H9 (cell line): Measurements from ENCODE around the gene IRX5. TPM values are rescaled to one million over a fixed set of nuclear protein-coding genes. Genes with fewer than 3 reads are reported as not detected.

Experiments
- DNase-seq: peaks from one replicate; pipeline ENCODE4 v3.0.0-alpha.2; 2017
- H2AFZ ChIP-seq: one replicate; pipeline ENCODE4 v1.6.1; 2013; ENCODE audit warnings: mild to moderate bottlenecking, low read length, control low read depth, moderate library complexity
- H2AK5ac ChIP-seq: 2 replicates; pipeline ENCODE4 v1.6.1; 2013; ENCODE audit warnings: low read length, control low read depth, mixed read lengths; ENCODE audit not compliant: insufficient read length
- H2BK120ac ChIP-seq: one replicate; pipeline ENCODE4 v1.6.1; 2013; ENCODE audit warnings: low read depth, mild to moderate bottlenecking, low read length, control low read depth, inconsistent platforms; ENCODE audit not compliant: poor library complexity, severe bottlenecking
- H2BK12ac ChIP-seq: 2 replicates; pipeline ENCODE4 v1.6.1; 2013; ENCODE audit warnings: low read length, control low read depth, mixed read lengths, low read depth; ENCODE audit not compliant: insufficient read length
- H2BK15ac ChIP-seq: 2 replicates; pipeline ENCODE4 v1.6.1; 2013; ENCODE audit warnings: low read depth, low read length, control low read depth
- H2BK20ac ChIP-seq: one replicate; pipeline ENCODE4 v1.6.1; 2013; ENCODE audit warnings: low read depth, mild to moderate bottlenecking, low read length, control low read depth, inconsistent platforms; ENCODE audit not compliant: poor library complexity, severe bottlenecking
- H2BK5ac ChIP-seq: 2 replicates; pipeline ENCODE4 v1.6.1; 2013; ENCODE audit warnings: low read length, control low read depth, mixed read lengths; ENCODE audit not compliant: insufficient read length
- H3K14ac ChIP-seq: 2 replicates; pipeline ENCODE4 v1.6.1; 2013; ENCODE audit warnings: low read length, control low read depth; ENCODE audit not compliant: insufficient read depth
- H3K18ac ChIP-seq: 2 replicates; pipeline ENCODE4 v1.6.1; 2013; ENCODE audit warnings: low read depth, mild to moderate bottlenecking, mixed read lengths, low read length, control low read depth; ENCODE audit not compliant: insufficient read length
- H3K23ac ChIP-seq: 2 replicates; pipeline ENCODE4 v1.6.1; 2013; ENCODE audit warnings: low read length, control low read depth, mixed read lengths, low read depth; ENCODE audit not compliant: insufficient read length
- H3K23me2 ChIP-seq: 2 replicates; pipeline ENCODE4 v1.6.1; 2013; ENCODE audit warnings: low read depth, mild to moderate bottlenecking, mixed read lengths, low read length, control low read depth; ENCODE audit not compliant: insufficient read length, poor library complexity, severe bottlenecking
- H3K27ac ChIP-seq: 2 replicates; pipeline ENCODE4 v1.5.1; 2013; ENCODE audit warnings: low read length, control low read depth, mixed read lengths, low read depth; ENCODE audit not compliant: insufficient read length
- H3K27me3 ChIP-seq: 2 replicates; pipeline ENCODE4 v1.6.1; 2013; ENCODE audit warnings: low read length, control low read depth, inconsistent platforms; ENCODE audit not compliant: insufficient read depth
- H3K4ac ChIP-seq: 2 replicates; pipeline ENCODE4 v1.6.1; 2013; ENCODE audit warnings: low read depth, mild to moderate bottlenecking, control low read depth, inconsistent platforms, low read length, moderate library complexity
- H3K4me1 ChIP-seq: 2 replicates; pipeline ENCODE4 v1.6.1; 2013; ENCODE audit warnings: low read length, control low read depth, inconsistent platforms; ENCODE audit not compliant: insufficient read depth
- H3K4me2 ChIP-seq: 2 replicates; pipeline ENCODE4 v1.6.1; 2013; ENCODE audit warnings: low read length, control low read depth, mixed read lengths; ENCODE audit not compliant: insufficient read length, insufficient read depth
- H3K56ac ChIP-seq: 2 replicates; pipeline ENCODE4 v1.6.1; 2013; ENCODE audit warnings: low read depth, mild to moderate bottlenecking, mixed read lengths, low read length, control low read depth; ENCODE audit not compliant: insufficient read length
- H3K79me1 ChIP-seq: 2 replicates; pipeline ENCODE4 v1.6.1; 2013; ENCODE audit warnings: low read depth, mild to moderate bottlenecking, moderate library complexity, low read length, control low read depth, inconsistent platforms; ENCODE audit not compliant: insufficient read depth, poor library complexity, severe bottlenecking
- H3K79me2 ChIP-seq: 2 replicates; pipeline ENCODE4 v1.6.1; 2013; ENCODE audit warnings: low read length, control low read depth, inconsistent platforms; ENCODE audit not compliant: insufficient read depth
- H3K9ac ChIP-seq: 2 replicates; pipeline ENCODE4 v1.6.1; 2013; ENCODE audit warnings: low read length, control low read depth, mixed read lengths; ENCODE audit not compliant: insufficient read length; ENCODE audit errors: extremely low read depth
- H3K9me3 ChIP-seq: one replicate; pipeline ENCODE4 v1.6.1; 2013; ENCODE audit warnings: low read depth, low read length, inconsistent platforms; ENCODE audit not compliant: control insufficient read depth
- H3T11ph ChIP-seq: one replicate; pipeline ENCODE4 v1.6.1; 2013; ENCODE audit warnings: mild to moderate bottlenecking, low read length, control low read depth, inconsistent platforms
- H4K20me1 ChIP-seq: one replicate; pipeline ENCODE4 v1.6.1; 2013; ENCODE audit not compliant: control insufficient read depth, insufficient read length, insufficient read depth
- H4K5ac ChIP-seq: 2 replicates; pipeline ENCODE4 v1.6.1; 2013; ENCODE audit warnings: low read depth, mild to moderate bottlenecking, mixed read lengths, low read length, control low read depth; ENCODE audit not compliant: insufficient read length
- H4K8ac ChIP-seq: replicated peaks from 2 replicates; pipeline ENCODE4 v1.6.1; 2013; ENCODE audit warnings: low read length, control low read depth, mixed read lengths, low read depth; ENCODE audit not compliant: insufficient read length
- H4K91ac ChIP-seq: 2 replicates; pipeline ENCODE4 v1.6.1; 2013; ENCODE audit warnings: low read depth, mild to moderate bottlenecking, moderate library complexity, mixed read lengths, low read length, control low read depth; ENCODE audit not compliant: insufficient read length
- H3K27ac Mint-ChIP-seq, 3 experiments: 2 replicates in 2 of 3; 3 replicates in 1 of 3; pipeline ENCODE4 v1.8.0; 2020 to 2021; ENCODE audit warnings: mixed read lengths in 3 of 3, mild to moderate bottlenecking in 1 of 3, moderate library complexity in 1 of 3
- H3K27me3 Mint-ChIP-seq: 2 replicates; pipeline ENCODE4 v1.8.0; 2021; ENCODE audit warnings: low read depth, mild to moderate bottlenecking, moderate library complexity, mixed read lengths
- H3K36me3 Mint-ChIP-seq, 3 experiments: 2 replicates in 2 of 3; 3 replicates in 1 of 3; pipeline ENCODE4 v1.8.0; 2020 to 2021; ENCODE audit warnings: low read depth in 3 of 3, mixed read lengths in 3 of 3; ENCODE audit not compliant: insufficient read depth in 1 of 3
- H3K4me1 Mint-ChIP-seq, 2 experiments: 2 replicates each; pipeline ENCODE4 v1.8.0; 2020; ENCODE audit warnings: mixed read lengths in 2 of 2
- H3K4me3 Mint-ChIP-seq, 2 experiments: 2 replicates in 1 of 2; 3 replicates in 1 of 2; pipeline ENCODE4 v1.8.0; 2020 to 2021; ENCODE audit warnings: mild to moderate bottlenecking in 2 of 2, mixed read lengths in 2 of 2, moderate library complexity in 1 of 2
- H3K9me3 Mint-ChIP-seq, 2 experiments: 2 replicates in 1 of 2; 3 replicates in 1 of 2; pipeline ENCODE4 v1.8.0; 2020; ENCODE audit warnings: mild to moderate bottlenecking in 2 of 2, mixed read lengths in 2 of 2, moderate library complexity in 1 of 2
- WGBS: extraction: QIAGEN DNeasy Blood & Tissue Kit; methylation state at CpG from one replicate; pipeline ENCODE4 v1.1.7; 2013; ENCODE audit warnings: missing lambda C conversion rate, low lambda C conversion rate, mixed read lengths; ENCODE audit not compliant: insufficient read length; ENCODE audit errors: extremely low coverage; 5-methylcytosine and 5-hydroxymethylcytosine counted together
- total RNA-seq: library from RNA; stranded (reverse); gene quantifications from 2 replicates; pipeline ENCODE4 v1.2.1, GENCODE V29; 2021
- TF ChIP-seq, protein P1 (sequence below): fragments of 200-600 bp; sonication (generic); conservative IDR thresholded peaks from 3 replicates; pipeline ENCODE4 v1.8.0; 2021; ENCODE audit warnings: antibody characterized with exemption, mild to moderate bottlenecking

IRX5 gene
- total RNA-seq, 1 experiment from 2014 or later, result 0.59 TPM

DNA sequence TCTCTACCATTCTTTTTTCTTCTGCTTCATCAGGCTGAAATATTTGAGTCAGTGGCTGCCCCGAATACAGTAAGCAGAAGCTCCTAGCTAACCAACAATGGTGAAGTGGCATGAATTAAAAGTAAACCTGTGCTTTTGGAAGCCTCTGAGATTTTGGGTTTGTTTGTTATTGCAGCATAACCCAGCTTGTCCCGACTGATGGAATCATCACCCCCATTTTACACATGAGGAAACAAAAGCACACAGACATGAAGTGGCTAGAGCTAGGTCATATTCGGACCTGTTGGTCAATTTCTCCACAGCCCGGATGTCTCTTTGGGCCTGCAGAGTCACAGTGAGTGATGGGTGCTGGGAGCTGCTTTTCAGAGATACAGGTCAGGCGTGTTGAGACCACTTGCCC lies 39.4 kb downstream of the IRX5 start:
- Histone ChIP-seq H3K23ac (no peak overlapping the region), H2BK12ac (no peak overlapping the region), H4K5ac (no peak overlapping the region), H4K8ac (no peak overlapping the region), H3K23me2 (no peaks in the 10 kb centered on the region), H2BK20ac (no peak overlapping the region), H3K27me3 (no peaks in the 10 kb centered on the region), H3K4ac (no peak overlapping the region), H3K9me3 (no peaks in the 10 kb centered on the region), H3K27ac (no peak overlapping the region), H2BK15ac (no peak overlapping the region), H2AK5ac (no peak overlapping the region), H3K79me2 (no peaks in the 10 kb centered on the region), H3K9ac (no peak overlapping the region), H2BK5ac (no peak overlapping the region), H4K91ac (no peak overlapping the region), H3K56ac (no peak overlapping the region), H3K18ac (no peak overlapping the region), H3K79me1 (no peaks in the 10 kb centered on the region), H3K14ac (no peak overlapping the region), H3K4me2 (no peak overlapping the region), H2AFZ (no peak overlapping the region), H2BK120ac (no peak overlapping the region), H3K4me1 (no peaks in the 10 kb centered on the region), H3T11ph (no peak overlapping the region), H4K20me1 (no peaks in the 10 kb centered on the region)
- no peak for DNase-seq
- no peak overlapping the region for H3K4me3 Mint-ChIP-seq
- H3K4me1 Mint-ChIP-seq, result no peaks in the 10 kb centered on the region
- H3K27me3 Mint-ChIP-seq, result peaks cover 4% of the 10 kb centered on the region; the same call in 1 of the 2 replicates
- H3K9me3 Mint-ChIP-seq, result no peaks in the 10 kb centered on the region; a peak in 1 of 5 replicates
- no peak overlapping the region for H3K27ac Mint-ChIP-seq
- H3K36me3 Mint-ChIP-seq, result no peaks in the 10 kb centered on the region; a peak in 2 of 7 replicates
- no CpG with 5 or more reads among the region's 5 CpGs for WGBS
- TF ChIP-seq, protein P1, sequence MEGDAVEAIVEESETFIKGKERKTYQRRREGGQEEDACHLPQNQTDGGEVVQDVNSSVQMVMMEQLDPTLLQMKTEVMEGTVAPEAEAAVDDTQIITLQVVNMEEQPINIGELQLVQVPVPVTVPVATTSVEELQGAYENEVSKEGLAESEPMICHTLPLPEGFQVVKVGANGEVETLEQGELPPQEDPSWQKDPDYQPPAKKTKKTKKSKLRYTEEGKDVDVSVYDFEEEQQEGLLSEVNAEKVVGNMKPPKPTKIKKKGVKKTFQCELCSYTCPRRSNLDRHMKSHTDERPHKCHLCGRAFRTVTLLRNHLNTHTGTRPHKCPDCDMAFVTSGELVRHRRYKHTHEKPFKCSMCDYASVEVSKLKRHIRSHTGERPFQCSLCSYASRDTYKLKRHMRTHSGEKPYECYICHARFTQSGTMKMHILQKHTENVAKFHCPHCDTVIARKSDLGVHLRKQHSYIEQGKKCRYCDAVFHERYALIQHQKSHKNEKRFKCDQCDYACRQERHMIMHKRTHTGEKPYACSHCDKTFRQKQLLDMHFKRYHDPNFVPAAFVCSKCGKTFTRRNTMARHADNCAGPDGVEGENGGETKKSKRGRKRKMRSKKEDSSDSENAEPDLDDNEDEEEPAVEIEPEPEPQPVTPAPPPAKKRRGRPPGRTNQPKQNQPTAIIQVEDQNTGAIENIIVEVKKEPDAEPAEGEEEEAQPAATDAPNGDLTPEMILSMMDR, result no peak
